Femur (tissue), 1 donor: ENCODE data around the gene ABCB6.
"Not testable (repeated sequence)": the region's sequence is repeated elsewhere in the genome, so short reads cannot be mapped to it uniquely, and the experiment has no call there.

Source experiments
- DNase-seq: peaks from one replicate; pipeline ENCODE4 v3.0.0-alpha.2; 2017

The ABCB6 gene

GRCh38 chr2:219213026-219213415, 5.7 kb downstream of the ABCB6 start:
- DNase-seq, result no peak

- DNase-seq, result no peak
These were observed 7.8 kb downstream of the ABCB6 start for GRCh38 chr2:219210886-219211362.

DNA sequence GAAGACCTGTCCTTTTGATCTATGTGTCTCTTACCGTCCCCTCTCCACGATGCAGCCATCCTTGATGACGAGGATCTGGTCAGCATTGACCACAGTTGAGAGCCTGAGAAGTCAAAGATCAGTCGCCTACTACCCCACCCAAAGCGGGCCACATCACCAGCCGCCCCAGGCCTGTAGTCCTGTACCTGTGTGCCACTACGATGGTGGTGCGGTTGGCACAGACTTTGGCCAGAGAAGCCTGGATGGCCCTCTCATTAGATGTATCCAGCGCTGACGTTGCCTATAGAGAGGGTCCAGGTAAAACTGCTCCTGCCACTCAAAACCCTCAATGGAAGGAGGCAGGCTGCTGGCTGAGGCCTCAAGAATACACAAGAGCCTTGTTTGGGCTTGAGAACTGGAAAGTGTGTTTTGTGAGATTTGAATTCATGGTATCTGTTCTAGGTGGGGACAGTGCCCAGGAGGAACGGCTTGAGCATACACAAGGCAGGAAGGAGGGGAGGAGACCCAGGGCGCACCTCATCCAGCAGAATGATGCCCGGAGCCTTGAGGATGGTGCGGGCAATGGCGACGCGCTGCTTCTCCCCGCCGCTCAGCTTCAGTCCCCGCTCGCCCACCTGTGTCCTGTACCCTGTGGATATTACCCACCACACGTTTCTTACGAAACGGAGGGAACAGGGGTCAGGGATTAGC, 8.4 kb downstream of the ABCB6 start:
- peak; percentile 19 for DNase-seq

GRCh38 chr2:219209236-219210195, 9.2 kb downstream of the ABCB6 start:
- DNase-seq, result peak; percentile 18

DNA sequence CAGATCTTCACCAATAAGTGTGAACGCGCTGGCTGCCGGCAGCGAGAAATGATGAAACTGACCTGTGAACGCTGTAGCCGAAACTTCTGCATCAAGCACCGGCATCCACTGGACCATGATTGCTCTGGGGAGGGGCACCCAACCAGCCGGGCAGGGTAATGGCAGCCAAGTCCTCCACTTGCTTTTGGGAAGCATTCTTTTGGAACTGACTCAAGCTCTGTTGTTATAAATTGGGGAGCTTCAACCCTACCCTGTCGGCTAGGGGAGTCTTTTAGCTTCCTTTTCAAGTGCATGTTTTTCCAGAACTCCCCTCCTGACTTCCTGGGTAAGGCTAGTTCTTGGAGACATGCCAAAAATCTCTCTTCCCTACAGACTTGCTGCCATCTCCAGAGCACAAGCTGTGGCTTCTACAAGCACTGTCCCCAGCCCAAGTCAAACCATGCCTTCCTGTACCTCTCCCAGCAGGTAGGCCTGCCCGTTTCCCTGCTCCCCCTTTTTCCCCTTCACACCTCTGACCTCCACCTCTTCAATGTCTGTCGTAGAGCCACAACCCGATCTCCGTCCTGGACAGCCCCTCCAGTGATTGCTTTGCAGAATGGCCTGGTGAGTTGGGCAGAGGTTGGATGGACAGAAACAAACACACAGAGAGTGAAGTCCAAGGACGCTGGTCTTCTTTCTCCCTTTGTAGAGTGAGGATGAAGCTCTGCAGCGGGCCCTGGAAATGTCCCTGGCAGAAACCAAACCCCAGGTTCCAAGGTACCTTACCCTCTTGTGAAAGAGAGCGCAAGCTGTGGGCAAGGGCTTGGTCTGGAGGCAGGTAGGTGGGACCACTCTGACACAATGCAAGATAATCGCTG, 10.6 kb downstream of the ABCB6 start:
- DNase-seq, result peak; percentile 22

DNA sequence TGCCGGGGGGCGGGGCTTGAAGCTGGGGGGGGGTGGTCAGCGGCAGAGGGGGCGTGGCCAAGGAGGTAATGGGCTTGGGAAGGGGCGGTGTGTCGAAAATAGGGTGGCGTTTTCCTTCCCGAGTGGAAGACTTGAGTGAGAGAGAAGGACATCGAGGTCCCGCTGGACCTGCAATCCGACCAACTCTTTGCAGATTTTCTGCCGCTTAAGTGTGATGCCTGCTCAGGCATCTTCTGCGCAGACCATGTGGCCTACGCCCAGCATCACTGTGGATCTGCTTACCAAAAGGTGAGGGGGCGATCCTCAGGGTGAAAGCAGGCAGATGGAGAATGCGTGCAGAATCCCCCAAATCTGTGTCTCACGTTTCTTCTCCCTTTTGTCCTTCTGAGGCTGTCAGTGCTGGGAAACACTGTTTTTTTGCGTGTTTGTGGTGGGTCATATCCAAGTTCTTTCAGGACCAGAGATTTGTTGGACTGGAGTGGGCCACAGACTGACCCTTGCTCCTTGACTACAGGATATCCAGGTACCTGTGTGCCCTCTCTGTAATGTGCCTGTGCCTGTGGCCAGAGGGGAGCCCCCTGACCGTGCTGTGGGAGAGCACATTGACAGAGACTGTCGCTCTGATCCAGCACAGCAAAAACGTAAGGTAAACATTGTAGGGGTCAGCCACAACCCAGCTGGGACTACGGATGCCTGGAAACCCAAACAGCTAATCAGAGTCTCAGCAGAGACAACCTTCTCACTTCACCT, 11.4 kb downstream of the ABCB6 start:
- no peak for DNase-seq

GRCh38 chr2:219206328-219207133, 12.2 kb downstream of the ABCB6 start, which contains the start of gene ZFAND2B:
Gene ZFAND2B (plus strand): TSS chr2:219206782. CDS start chr2:219206988, 206 bp downstream.
- peak; percentile 96 for DNase-seq

- no peak for DNase-seq
These were observed 12.8 kb downstream of the ABCB6 start for GRCh38 chr2:219205981-219206327.

GRCh38 chr2:219205165-219205538, 13.6 kb downstream of the ABCB6 start:
- no peak for DNase-seq

GRCh38 chr2:219204425-219205164, 14.2 kb downstream of the ABCB6 start:
- DNase-seq, result no peak

GRCh38 chr2:219201331-219201730, 17.4 kb downstream of the ABCB6 start:
- not testable (repeated sequence) for DNase-seq

GRCh38 chr2:219200502-219201326, 18.0 kb downstream of the ABCB6 start:
- DNase-seq, result not testable (repeated sequence)

GRCh38 chr2:219199470-219200211, 19.1 kb downstream of the ABCB6 start:
- DNase-seq, result no peak

DNA sequence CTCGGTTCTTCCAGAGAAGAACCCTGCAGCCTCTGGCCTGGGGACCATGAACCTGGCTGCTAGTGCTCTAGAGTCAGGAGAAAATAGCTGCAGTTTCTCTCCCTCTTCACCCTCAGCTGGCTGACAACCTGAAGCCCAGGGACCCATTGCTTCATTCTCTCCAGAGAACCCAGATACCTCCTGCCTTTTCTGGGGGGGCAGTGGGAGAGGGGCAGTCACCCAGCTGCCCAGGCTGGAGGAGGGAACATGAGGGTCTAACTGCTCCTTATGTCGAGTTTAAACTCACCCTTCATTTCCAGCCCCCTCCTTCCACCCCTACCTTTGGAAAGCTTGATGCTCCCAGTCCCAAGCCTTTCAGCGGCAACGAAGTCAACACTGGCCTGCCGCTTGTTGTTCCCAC, 19.8 kb downstream of the ABCB6 start:
- no peak for DNase-seq

DNA sequence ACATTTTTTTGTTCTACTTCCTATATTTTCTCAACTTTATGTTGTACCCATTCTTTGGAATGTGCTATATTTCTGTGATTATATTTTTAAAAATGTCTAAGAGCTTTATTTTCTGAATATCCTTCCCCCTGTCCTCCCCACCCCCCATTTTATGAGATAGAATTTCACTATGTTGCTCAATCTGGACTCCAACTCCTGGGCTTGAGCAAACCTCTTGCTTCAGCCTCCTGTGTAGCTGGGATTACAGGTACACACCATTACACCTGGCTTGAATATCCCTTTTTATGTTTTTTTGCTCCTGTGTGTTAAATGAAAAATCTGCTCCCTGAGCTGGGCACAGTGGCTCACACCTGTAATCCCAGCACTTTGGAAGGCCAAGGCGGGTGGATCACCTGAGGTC, 21.4 kb downstream of the ABCB6 start:
- DNase-seq, result no peak

DNA sequence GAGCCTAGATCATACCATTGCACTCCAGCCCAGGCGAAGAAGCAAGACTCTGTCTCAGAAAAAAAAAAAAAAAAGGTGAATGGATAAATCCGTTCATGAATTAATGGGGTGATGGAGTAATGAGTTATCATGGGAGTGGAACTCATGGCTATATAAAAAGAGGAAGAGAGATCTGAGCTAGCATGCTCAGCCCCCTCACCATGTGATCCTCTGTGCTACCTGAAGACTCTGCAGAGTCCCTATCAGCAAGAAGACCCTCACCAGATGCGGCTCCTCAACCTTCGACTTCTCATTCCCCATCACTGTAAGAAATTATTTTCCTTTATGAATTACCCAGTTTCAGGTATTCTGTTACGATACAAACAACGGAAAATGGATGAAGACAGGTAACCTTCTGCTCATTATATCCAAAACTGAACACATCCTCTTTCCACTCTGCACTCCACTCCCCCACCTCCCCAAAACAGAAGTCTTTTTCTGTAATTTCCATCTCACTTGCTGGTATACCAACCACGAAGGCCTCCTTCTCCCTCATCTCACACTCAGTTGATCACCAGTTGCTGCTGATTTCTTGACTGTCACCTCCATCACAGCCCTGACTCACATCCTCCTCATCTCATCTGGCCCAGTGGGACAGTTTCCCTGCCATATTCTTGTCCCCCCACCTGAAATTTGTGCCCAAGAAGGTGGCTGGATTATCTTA, 31.9 kb downstream of the ABCB6 start:
- no peak for DNase-seq

GRCh38 chr2:219184121-219184520, 34.6 kb downstream of the ABCB6 start:
- no peak for DNase-seq

DNA sequence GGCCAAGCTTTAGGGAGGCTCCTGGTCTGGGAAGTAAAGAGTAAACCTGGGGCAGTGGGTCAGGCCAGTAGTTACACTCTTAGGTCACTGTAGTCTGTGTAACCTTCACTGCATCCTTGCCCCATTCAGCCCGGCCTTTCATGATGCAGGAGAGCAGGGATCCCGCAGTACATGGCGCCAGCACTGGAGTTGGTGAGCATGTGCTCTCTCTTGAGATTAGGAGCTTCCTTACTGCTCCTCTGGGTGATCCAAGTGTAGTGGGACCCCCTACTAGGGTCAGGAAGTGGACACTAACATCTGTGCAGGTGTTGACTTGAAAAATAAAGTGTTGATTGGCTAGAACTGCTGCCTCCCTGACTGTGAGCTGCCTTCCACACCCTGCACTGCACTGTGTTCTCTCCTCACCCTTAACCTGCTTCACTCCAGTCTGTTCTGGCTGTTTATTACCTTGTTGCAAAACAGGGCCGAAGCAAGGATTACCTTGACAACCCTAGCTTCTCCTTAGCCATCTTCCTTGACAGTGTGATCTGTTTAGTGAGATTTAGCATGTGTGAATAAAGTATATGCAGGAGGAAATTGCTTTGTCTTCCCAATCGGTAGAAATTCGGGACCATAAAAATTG, 35.5 kb downstream of the ABCB6 start:
- no peak for DNase-seq
